Measurements from ENCODE around the gene CBARP.

GRCh38 chr19:1260749-1261537, 23.1 kb upstream of the CBARP start:
- TF ChIP-seq EP300 (IDR thresholded peaks at IDR 0.05) (no peak), CTCF (IDR thresholded peaks at IDR 0.05) (peak in 1 of 3 experiments; percentile 24), POLR2AphosphoS5 (IDR thresholded peaks at IDR 0.05) (peak; percentile 76 to 85)

All from esophagus muscularis mucosa (tissue), 4 donors.